ENCODE data around the gene EEF1AKMT1.

- TF ChIP-seq, protein P1, sequence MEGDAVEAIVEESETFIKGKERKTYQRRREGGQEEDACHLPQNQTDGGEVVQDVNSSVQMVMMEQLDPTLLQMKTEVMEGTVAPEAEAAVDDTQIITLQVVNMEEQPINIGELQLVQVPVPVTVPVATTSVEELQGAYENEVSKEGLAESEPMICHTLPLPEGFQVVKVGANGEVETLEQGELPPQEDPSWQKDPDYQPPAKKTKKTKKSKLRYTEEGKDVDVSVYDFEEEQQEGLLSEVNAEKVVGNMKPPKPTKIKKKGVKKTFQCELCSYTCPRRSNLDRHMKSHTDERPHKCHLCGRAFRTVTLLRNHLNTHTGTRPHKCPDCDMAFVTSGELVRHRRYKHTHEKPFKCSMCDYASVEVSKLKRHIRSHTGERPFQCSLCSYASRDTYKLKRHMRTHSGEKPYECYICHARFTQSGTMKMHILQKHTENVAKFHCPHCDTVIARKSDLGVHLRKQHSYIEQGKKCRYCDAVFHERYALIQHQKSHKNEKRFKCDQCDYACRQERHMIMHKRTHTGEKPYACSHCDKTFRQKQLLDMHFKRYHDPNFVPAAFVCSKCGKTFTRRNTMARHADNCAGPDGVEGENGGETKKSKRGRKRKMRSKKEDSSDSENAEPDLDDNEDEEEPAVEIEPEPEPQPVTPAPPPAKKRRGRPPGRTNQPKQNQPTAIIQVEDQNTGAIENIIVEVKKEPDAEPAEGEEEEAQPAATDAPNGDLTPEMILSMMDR (IDR thresholded peaks at IDR 0.05) = peak in 1 of 5 experiments; percentile 30
- TF ChIP-seq EP300 (IDR thresholded peaks at IDR 0.05) (peak; percentile 68 to 97), POLR2A (IDR thresholded peaks at IDR 0.05) (peak; percentile 72 to 83)
Observed at GRCh38 chr13:20773194-20774080, at the start of gene EEF1AKMT1.
